ENCODE measurements around the gene PAM16. TPM values are rescaled to one million over a fixed set of nuclear protein-coding genes. Genes with fewer than 3 reads are reported as not detected.
"Not testable (repeated sequence)": the region's sequence is repeated elsewhere in the genome, so short reads cannot be mapped to it uniquely, and the experiment has no call there.

Gene PAM16
- polyA plus RNA-seq, 3 donors, result 16.8 to 19.6 (median 16.8) TPM

DNA sequence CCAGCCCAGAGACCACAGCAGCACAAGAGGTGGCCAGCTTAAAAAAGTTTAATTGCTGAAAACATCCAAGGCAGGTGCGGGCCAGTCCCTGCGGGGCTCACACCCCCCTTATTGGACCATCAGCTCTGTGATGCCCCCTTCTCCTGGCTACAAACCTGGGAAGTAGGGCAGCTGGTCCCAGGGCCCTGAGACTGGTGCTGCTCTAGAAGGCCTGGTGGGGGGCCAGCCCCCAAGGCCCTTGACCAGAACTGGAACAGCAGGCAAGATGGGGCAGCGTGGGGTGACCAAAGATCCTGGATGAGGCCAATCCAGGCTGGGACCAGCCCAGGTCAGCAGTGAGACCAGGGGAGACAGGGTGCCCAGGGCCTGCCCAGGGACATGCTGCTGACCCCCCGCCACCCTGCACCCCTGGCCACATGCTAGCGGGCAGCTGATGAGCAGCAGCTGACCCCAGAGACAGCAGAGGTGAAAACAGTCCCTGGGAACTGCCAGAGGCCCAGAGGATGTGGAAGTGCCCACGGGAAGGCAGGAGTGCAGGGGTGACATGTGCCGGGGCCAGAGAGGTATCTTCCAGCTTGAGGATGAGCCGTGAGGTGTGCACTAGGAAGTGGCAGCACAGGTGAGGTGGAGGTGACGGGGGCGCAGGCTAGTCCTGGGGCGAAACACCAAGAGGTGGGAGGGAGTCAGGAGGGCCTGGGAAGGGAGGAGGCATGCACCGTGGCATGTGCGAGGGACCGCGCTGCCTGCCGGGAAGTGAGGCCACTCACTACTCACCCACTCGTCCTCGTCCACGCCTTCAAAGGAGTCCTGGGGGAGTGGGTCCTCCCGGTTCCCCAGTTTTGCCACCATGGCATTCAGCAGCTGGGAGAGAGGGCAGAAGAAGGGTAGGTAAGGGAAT is 3.6 kb upstream of the PAM16 start:
- DNase-seq (ENCODE audit: low read depth in 3 of 3, low spot score in 2 of 3), result no peak

DNA sequence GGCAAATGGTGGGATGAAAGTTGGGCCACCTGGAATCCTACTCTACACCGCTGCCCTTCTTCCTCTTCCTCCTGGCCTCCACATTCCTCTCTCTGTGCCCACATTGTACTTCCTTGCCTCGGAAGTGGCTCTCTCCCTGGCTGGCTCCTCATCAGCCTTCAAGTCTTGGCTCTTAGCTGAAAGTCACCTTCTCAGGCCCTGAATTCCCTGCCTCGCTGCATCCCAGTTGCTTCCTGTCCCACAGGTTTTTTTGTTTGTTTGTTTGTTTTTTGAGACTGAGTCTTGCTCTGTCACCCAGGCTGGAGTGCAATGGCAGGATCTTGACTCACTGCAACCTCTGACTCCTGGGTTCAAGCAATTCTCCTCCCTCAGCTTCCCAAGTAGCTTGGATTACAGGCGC is 2.6 kb upstream of the PAM16 start:
- DNase-seq (ENCODE audit: low read depth in 3 of 3, low spot score in 2 of 3), result no peak

DNA sequence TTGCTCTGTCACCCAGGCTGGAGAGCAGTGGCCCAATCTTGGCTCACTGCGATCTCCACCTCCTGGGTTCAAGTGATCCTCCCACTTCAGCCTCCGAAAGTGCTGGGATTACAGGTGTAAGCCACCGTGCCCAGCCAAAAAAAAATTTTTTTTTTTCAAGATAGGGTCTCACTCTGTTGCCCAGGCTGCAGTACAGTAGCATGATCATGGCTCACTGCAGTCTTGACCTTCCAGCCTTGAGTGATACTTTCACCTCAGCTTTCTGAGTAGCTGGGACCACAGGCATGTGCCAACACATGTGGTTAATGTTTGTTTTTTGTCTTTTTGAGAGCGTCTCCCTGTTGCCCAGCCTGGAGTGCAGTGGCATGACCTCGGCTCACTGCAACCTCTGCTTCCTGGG is 1.7 kb upstream of the PAM16 start:
- DNase-seq (ENCODE audit: low read depth in 3 of 3, low spot score in 2 of 3), result no peak

DNA sequence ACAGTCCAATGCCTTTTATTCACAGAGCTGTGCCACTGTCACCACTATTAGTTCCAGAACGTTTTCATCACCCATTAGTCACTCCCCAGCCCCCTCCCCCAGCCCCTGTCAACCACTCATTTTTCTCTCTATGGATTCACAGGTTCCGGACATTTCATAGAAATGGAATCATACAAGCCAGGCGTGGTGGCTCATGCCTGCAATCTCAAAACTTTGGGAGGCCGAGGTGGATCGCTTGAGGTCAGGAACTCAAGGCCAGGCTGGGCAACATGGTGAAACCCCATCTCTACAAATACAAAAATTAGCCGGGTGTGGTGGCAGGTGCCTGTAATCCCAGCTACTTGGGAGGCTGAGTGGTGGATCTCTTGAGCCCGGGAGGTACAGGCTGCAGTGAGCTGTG is 759 bp upstream of the PAM16 start:
- no peak for DNase-seq (ENCODE audit: low read depth in 3 of 3, low spot score in 2 of 3)

DNA sequence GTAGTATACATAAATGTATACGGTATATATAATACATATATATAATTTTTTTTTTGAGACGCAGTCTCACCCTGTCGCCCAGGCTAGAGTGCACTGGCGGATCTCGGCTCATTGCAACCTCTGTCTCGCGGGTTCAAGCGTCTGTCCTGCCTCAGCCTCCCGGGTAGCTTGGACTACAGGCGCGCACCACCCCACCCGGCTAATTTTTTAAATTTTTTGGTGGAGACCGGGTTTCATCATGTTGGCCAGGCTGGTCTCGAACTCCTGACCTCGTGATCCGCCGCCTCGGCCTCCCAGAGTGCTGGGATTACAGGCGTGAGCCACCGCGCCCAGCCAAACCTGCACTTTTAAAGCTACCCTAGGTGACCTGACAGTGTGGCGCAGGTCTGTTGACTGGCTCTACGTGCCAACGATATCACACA is 745 bp downstream of the PAM16 start:
- DNase-seq (ENCODE audit: low read depth in 3 of 3, low spot score in 2 of 3), result no peak

DNA sequence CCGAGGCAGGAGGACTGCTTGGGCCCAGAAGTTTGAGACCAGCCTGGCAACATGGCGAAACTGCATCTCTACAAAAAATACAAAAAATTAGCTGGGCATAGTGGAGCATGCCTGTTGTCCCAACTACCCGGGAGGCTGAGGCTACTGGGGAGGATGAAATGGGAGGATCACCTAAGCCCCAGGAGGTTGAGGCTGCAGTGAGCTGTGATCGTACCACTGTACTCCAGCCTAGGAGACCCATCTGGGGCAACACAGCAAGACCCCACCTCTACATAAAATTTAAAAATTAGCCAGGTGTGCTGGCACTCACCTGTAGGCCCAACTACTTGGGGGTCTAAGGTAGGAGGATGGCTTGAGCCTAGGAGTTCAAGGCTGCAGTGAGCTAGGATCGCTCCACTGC is 1.8 kb downstream of the PAM16 start:
- no peak for DNase-seq (ENCODE audit: low read depth in 3 of 3, low spot score in 2 of 3)

DNA sequence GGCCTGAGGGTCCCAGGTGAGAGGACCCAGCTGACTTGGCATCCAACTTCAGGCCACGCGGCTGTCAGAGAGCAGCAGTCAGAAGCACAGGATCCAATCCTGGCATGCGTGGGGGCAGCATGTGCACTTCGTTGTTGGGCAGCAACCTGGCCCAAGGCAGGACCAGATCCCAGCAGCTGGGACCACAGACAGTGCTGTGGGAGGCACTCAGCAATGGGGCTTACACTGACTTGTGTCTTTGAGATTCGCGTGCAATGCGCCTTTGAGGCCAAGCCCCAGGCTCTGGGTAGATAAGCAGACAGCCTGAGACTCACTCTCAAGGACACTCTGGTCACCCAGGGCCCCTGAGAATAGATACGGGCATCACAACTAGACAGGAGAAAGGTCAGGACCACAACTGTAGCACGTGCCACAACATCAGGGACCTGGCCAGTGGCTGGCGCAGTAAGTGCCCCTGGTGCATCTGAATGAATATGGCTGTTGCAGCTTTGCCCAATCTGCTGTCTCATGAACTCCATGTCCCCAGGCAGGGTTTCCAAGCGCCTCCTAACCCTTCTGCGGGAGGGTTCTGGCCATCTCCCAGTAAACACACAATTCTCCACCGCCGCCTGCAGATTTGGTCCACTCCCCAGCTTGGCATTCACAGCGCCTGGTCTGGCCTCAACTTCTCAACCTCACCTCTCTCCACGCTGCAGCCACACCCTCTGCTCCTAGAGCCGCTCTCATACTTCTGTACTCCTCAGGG is 3.2 kb downstream of the PAM16 start:
- no peak for DNase-seq (ENCODE audit: low read depth in 3 of 3, low spot score in 2 of 3)

DNA sequence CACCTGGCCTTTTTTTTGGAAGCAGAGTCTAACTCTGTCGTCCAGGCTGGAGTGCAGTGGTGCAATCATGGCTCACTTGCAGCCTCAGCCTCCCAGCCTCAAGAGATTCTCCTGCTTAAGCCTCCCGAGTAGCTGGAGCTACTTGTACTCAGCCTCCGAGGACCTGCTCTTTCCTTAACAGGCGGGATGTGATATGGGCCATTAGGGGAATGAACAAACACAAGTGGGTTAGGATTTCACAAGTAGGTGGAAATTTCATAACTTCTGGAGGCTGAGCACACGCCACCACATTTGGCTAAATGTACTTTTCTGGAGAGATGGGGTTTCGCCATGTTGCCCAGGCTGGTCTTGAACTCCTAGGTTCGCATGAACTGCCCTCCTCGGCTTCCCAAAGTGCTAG is 4.1 kb downstream of the PAM16 start:
- DNase-seq (ENCODE audit: low read depth in 3 of 3, low spot score in 2 of 3), result no peak

DNA sequence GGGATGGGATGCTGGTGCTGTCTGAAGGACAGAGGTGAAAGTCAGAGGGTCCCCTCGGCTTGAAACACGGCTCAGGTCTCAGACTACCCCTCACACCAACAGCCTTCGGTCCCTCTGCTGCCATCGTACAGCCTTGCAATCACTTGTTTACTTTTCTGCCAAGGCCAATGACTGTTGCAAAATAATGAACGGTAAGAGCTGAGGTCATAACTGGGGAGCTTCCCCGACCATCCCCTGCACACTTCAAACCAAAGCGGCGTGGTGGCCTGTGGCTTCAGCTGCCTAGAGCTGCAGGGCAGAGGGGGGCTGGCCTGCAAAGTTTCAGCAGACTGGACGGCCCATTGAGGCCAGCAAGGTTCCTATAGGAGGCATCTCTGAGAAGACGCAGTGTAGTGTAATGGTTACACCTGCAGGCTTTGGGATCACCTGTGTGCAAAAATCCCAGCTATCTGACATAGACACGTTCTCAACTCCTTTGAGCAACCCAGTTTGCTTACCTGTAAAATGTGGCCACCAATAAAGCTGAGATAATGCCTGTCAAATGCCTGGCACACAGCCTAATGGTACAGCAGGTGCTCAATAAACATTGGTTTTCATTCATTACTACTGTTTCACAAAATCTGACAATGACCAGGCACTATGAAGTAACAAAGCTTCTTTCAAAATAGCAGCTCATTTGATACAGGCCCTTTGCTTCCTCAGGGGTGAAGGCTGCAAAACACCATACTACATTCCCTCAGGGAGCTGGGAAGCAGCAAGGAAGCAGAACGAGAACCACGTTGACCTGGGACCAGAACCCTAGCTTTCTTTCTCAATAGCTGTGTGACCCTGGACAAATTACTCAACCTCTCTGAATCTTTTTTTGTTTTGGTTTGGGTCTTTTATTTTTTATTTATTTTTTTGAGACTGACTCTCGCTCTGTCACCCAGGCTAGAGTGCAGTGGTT is 5.0 kb downstream of the PAM16 start:
- DNase-seq (ENCODE audit: low read depth in 3 of 3, low spot score in 2 of 3), result no peak

DNA sequence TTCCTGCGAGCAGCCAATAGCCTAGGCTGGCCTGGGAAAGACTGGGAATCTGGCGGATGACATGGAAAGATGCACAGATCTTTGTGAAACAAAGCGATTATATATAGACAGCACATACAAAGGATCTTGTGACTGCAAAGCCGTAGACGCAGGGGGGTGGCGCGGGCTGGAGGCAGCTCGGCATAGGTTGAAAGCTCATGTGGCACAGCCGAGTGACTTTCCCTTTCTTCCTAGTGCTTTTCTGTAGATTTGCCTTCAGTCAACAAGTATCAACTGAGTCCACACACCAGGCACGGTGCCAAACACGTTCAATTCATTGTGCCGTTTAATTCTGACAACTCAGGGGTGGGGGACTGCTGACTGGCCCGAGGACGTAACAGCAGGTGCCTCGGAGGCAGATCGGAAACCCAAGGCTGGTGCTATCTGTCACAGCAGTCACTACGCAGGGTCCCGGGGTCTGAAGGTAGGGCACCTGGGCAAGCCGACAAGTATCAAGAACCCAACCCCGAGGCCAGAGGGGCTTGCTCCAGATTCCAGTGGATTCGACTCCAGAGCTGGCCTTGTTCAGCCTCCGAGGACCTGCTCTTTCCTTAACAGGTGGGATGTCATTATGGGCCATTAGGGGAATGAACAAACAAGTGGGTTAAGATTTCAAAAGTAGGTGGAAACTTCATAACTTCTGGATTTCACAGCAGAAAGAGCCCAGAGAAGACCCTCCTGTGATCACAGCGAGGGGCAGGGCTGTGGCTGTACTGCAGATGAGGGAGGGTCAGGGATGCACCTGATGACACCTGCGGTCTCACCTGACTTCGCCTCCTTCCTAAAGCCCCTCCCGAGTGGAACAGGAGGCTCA is 5.9 kb downstream of the PAM16 start:
- DNase-seq (ENCODE audit: low read depth in 3 of 3, low spot score in 2 of 3), result no peak

DNA sequence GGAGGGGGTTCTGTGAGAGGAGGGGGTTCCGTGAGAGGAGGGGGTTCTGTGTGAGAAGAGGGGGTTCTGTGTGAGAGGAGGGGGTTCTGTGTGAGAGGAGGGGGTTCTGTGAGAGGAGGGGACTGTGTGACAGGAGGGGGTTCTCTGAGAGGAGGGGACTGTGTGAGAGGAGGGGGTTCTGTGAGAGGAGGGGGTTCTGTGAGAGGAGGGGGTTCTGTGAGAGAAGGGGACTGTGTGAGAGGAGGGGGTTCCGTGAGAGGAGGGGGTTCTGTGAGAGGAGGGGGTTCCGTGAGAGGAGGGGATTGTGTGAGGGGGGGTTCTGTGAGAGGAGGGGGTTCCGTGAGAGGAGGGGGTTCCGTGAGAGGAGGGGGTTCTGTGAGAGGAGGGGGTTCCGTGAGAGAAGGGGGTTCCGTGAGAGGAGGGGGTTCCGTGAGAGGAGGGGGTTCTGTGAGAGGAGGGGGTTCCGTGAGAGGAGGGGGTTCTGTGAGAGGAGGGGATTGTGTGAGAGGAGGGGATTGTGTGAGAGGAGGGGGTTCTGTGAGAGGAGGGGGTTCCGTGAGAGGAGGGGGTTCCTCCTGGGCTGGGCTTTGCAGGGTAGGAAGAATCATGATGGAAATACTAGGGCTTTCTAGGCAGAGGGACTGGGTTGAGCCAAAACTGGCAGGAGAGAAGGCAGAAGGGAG is 6.7 kb downstream of the PAM16 start:
- not testable (repeated sequence) for DNase-seq (ENCODE audit: low read depth in 3 of 3, low spot score in 2 of 3)

DNA sequence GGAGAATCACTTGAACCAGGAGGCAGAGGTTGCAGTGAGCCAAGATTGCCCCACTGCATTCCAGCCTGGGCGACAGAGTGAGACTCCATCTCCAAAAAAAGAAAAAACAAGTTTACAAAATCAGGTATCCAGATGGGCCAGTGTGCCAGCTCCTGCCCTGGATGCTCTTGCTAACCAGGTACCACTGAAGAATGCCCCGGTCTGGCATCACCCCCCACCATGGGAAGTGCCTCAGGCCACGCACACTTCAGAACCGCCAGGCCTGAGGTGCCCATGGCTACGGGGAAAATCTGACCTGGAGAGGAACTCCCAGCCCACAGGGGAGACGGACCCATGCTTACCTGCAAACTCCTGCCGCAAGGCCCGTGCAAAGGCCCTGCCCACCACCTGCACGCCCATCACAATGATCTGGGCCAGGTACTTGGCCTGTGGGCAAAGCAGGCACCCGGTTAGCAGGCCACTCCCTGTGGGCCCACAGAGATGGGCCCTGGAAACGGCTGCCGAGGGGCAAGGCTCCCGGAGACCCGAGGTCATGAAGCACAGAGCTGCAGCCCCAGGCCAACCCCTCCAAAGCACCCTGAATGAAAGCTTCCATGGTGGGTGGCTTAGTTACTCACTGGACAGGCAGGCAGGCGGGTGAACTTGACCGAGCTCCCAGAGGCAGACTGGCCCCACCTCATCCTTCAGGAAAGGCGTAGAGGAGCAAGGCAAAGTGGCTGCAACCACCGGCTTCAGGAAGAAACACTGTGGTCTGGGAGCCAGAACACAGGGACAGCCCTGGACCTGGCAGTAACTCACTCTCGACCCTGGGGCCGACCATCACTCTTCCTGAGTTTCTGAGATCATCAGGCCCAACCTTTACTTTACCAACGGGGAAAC is 8.0 kb downstream of the PAM16 start:
- DNase-seq (ENCODE audit: low read depth in 3 of 3, low spot score in 2 of 3), result no peak

DNA sequence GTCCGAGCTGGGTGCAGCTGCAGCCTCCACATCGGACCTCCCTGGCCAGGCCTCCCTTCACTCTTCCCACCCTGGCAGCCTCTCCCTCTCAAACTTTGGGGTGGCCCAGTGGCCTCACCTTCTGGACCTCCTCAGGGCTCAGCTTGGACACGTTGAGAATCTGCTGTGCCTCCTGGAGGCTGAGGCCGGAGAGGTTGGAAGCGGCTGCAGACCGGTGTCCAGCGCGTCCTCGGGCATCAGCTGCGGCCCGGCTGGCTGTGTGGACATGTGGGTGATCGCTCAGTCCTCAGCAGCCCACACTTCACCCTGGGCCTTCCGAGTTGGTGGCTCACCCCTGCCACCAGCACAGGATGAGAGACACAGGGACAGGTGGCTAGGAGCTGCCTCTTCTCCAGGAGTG is 9.9 kb downstream of the PAM16 start:
- no peak for DNase-seq (ENCODE audit: low read depth in 3 of 3, low spot score in 2 of 3)

DNA sequence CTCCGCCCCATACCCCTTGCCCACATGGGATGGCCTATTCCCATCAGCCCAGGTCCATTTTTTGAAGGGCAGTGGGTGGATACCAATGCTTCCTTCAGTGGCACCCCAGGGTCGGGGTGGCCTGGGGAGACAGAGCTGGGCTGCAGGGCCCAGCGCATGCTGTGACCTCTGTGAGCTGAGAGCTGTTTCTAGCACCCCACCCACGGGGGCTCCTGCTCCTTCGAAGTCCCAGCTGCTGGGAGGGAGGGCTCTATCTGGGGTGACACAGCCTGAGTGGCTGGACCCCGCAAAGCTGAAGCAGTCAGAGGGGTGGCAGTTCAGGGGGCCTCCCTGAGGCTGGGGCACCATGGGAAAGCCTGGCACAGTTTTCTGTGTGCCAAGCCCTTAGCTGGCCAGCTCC is 10.7 kb downstream of the PAM16 start:
- DNase-seq (ENCODE audit: low read depth in 3 of 3, low spot score in 2 of 3), result no peak

DNA sequence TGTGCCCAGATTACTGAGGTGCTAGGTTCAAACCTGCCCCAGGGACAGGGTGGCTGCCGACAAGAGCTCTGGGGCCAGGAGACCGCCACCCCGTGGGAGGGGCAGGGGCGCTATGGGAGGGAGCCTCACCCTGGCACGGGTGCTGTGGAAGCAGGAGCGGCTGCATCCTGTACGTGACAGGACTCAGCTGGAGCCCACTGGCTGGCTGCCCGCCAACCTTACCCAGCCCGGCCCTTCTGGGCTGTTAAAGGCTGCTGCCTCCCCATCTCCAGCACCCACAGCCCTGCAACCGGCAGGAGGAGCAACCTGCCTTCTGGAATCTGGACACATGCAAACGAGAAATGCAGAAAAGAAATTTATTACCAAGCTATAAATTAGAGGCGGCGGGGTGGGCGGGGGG is 11.2 kb downstream of the PAM16 start:
- DNase-seq (ENCODE audit: low read depth in 3 of 3, low spot score in 2 of 3), result no peak

DNA sequence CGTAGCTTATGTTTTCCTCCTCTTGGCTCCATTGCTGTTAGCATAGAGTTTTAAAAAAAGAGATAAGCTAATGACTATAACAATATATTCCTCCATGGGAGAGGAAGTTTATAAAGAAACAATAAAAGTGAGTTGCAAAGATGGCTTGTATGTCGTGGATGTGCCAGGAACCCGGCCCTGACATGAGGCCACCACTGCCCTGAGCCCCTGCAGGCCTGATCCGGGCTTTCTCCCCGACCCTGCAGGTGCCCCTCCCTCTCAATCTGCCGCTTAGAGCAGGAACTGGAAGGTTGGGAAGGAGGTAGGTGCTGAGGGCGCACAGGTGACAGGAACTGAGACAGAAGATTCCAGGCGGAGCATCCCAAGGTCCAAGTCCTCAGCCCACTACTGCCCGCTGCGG is 11.7 kb downstream of the PAM16 start:
- no peak for DNase-seq (ENCODE audit: low read depth in 3 of 3, low spot score in 2 of 3)

DNA sequence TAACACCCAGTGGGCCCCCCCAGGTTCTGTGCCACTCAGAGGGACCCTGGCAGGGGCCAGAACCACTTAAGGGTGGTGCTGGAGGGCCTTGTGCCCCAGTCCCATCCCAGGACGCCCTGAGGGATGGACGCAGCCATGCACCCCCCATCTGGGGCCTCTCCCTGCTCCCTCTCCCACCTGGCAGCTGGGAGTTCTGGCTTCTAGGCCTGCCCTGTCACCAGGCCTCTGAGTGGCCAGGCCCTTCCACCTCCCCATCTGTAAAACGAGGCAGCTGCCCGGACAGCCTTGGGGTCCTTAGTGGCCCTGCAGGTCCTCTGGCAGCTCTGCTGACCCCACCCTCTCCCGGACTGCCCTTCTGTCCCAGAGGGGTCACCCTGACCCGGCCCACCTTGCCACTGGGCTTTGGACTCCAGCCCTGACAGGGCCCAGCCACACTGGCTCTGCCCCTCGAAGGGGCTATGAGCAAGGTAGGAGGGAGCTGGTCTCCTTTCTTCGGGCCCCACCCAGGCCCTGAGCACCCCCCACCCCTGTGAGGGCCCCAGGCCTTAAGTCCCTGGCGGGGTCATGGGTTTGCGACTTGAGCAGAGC is 12.3 kb downstream of the PAM16 start:
- no peak for DNase-seq (ENCODE audit: low read depth in 3 of 3, low spot score in 2 of 3)

DNA sequence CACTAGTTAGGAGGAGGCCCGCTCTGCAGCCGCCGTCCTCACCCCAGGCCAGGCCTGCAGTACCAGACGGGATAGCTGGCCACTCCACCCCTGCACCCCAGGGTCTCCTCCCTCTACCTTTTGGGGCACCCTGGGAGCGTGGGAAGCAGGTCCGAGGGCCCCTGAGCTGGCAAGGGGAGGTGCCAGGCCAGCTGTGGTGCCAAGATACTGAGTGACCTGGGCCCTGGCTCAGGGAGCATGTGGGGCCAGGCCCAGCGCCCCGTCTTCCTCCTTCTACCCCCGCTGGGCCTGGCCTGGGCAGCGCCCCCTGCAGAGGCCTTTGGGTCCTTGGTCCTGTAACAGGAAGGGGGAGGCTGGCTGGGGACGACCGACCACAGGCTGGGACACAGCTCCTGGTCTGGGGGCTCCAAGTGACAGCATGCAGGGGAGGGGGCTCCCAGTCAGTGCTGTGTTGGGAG is 13.0 kb downstream of the PAM16 start:
- no peak for DNase-seq (ENCODE audit: low read depth in 3 of 3, low spot score in 2 of 3)
